WTC11 (cell line): ENCODE results near the gene LRRFIP1. TPM values are rescaled to one million over a fixed set of nuclear protein-coding genes. Genes with fewer than 3 reads are reported as not detected.
A peak's percentile ranks its signal among the peaks of the same experiment; 100 is the strongest.

Source experiments
- ATAC-seq: fragments of 200-7000 bp; cut with Tn5 transposase; 2 replicates; pipeline ENCODE4 v1.10.0; 2021; ENCODE audit warnings: mild to moderate bottlenecking, moderate library complexity
- CTCF ChIA-PET: fragments of 300-600 bp; sonication (Branson Sonifier 250); formaldehyde crosslinking; loops from one replicate; lab custom pipeline; 2021; ENCODE audit warnings: antibody characterized with exemption; lab: Charles Lee
- POLR2A ChIA-PET: fragments of 350-600 bp; sonication (Branson Sonifier 250); formaldehyde crosslinking; loops from one replicate; lab custom pipeline; 2021; ENCODE audit warnings: antibody characterized with exemption; lab: Charles Lee
- DNase-seq: peaks from one replicate; pipeline ENCODE4 v3.0.0; 2021; ENCODE audit warnings: low spot score
- H3K27ac Mint-ChIP-seq: 2 replicates; pipeline ENCODE4 v1.8.0; 2021; ENCODE audit warnings: mixed read lengths
- H3K27me3 Mint-ChIP-seq: 2 replicates; pipeline ENCODE4 v1.8.0; 2021; ENCODE audit warnings: low read depth, mild to moderate bottlenecking, moderate library complexity, mixed read lengths
- H3K36me3 Mint-ChIP-seq: 2 replicates; pipeline ENCODE4 v1.8.0; 2021; ENCODE audit warnings: mixed read lengths
- H3K4me1 Mint-ChIP-seq: 2 replicates; pipeline ENCODE4 v1.8.0; 2022; ENCODE audit warnings: mixed read lengths
- H3K4me3 Mint-ChIP-seq: 2 replicates; pipeline ENCODE4 v1.8.0; 2021; ENCODE audit warnings: mild to moderate bottlenecking, moderate library complexity, mixed read lengths
- H3K9me3 Mint-ChIP-seq: 2 replicates; pipeline ENCODE4 v1.8.0; 2021; ENCODE audit warnings: mixed read lengths
- ATF2 ChIP-seq: sonication (generic); formaldehyde crosslinking; IDR thresholded peaks from 2 replicates; pipeline ENCODE4 v1.8.1; 2022; ENCODE audit warnings: low read depth, missing genetic modification reagents, borderline replicate concordance
- CDX4 ChIP-seq: fragments of 250-450 bp; sonication (Bioruptor Pico); IDR thresholded peaks from 2 replicates; pipeline ENCODE4 v1.9.0; 2021; ENCODE audit warnings: moderate library complexity, mild to moderate bottlenecking, inconsistent platforms, borderline replicate concordance
- CREM ChIP-seq: sonication (generic); formaldehyde crosslinking; IDR thresholded peaks from 2 replicates; pipeline ENCODE4 v1.8.1; 2022; ENCODE audit warnings: mild to moderate bottlenecking, missing genetic modification reagents, moderate library complexity
- E2F1 ChIP-seq: sonication (generic); formaldehyde crosslinking; IDR thresholded peaks from 2 replicates; pipeline ENCODE4 v1.8.0; 2022; ENCODE audit warnings: mild to moderate bottlenecking, missing genetic modification reagents
- ESRRA ChIP-seq: sonication (generic); formaldehyde crosslinking; IDR thresholded peaks from 2 replicates; pipeline ENCODE4 v1.8.1; 2022; ENCODE audit warnings: mild to moderate bottlenecking, missing genetic modification reagents, borderline replicate concordance
- FOXP1 ChIP-seq: sonication (generic); formaldehyde crosslinking; IDR thresholded peaks from 2 replicates; pipeline ENCODE4 v1.8.0; 2022; ENCODE audit warnings: missing genetic modification reagents, mild to moderate bottlenecking, moderate library complexity, borderline replicate concordance
- GRHL2 ChIP-seq: fragments of 250-450 bp; sonication (Bioruptor Pico); IDR thresholded peaks from 2 replicates; pipeline ENCODE4 v1.8.0; 2022; ENCODE audit warnings: mild to moderate bottlenecking, moderate library complexity; ENCODE audit not compliant: insufficient replicate concordance, severe bottlenecking
- JAZF1 ChIP-seq: fragments of 250-450 bp; sonication (Bioruptor Pico); IDR thresholded peaks from 2 replicates; pipeline ENCODE4 v1.9.0; 2021; ENCODE audit warnings: moderate library complexity, mild to moderate bottlenecking, inconsistent platforms
- MXD4 ChIP-seq: fragments of 250-450 bp; sonication (Bioruptor Pico); IDR thresholded peaks from 2 replicates; pipeline ENCODE4 v1.8.0; 2021; ENCODE audit warnings: mild to moderate bottlenecking, moderate library complexity, borderline replicate concordance
- NR3C1 ChIP-seq: sonication (generic); formaldehyde crosslinking; conservative IDR thresholded peaks from 2 replicates; pipeline ENCODE4 v1.8.1; 2023; ENCODE audit warnings: low read depth, mild to moderate bottlenecking, missing genetic modification reagents
- OVOL2 ChIP-seq: fragments of 250-450 bp; sonication (Bioruptor Pico); IDR thresholded peaks from 2 replicates; pipeline ENCODE4 v1.9.0; 2021; ENCODE audit warnings: mild to moderate bottlenecking, borderline replicate concordance
- PRRX2 ChIP-seq: fragments of 250-450 bp; sonication (Bioruptor Pico); IDR thresholded peaks from 2 replicates; pipeline ENCODE4 v1.8.0; 2021; ENCODE audit warnings: mild to moderate bottlenecking
- SOX15 ChIP-seq: fragments of 250-450 bp; sonication (Bioruptor Pico); IDR thresholded peaks from 2 replicates; pipeline ENCODE4 v1.9.0; 2021; ENCODE audit warnings: mild to moderate bottlenecking
- SP1 ChIP-seq: sonication (generic); formaldehyde crosslinking; conservative IDR thresholded peaks from 2 replicates; pipeline ENCODE4 v1.8.1; 2022; ENCODE audit warnings: missing genetic modification reagents
- TEAD1 ChIP-seq: sonication (generic); formaldehyde crosslinking; IDR thresholded peaks from 2 replicates; pipeline ENCODE4 v1.8.0; 2022; ENCODE audit warnings: mild to moderate bottlenecking, missing genetic modification reagents
- ZBTB21 ChIP-seq: sonication (generic); formaldehyde crosslinking; IDR thresholded peaks from 2 replicates; pipeline ENCODE4 v1.8.1; 2023; ENCODE audit warnings: mild to moderate bottlenecking, missing genetic modification reagents, borderline replicate concordance
- ZBTB43 ChIP-seq: sonication (generic); formaldehyde crosslinking; IDR thresholded peaks from 2 replicates; pipeline ENCODE4 v1.8.1; 2023; ENCODE audit warnings: mild to moderate bottlenecking, missing genetic modification reagents
- total RNA-seq: library from RNA; stranded (reverse); gene quantifications from 3 replicates; pipeline ENCODE4 v1.2.3, GENCODE V29; 2021
- TF ChIP-seq, protein P1 (sequence below): fragments of 250-450 bp; sonication (Bioruptor Pico); conservative IDR thresholded peaks from 2 replicates; pipeline ENCODE4 v1.9.0; 2021; ENCODE audit warnings: mild to moderate bottlenecking
- TF ChIP-seq, protein P2 (sequence below): sonication (generic); formaldehyde crosslinking; IDR thresholded peaks from 2 replicates; pipeline ENCODE4 v1.8.0; 2022; ENCODE audit warnings: mild to moderate bottlenecking, missing genetic modification reagents
- TF ChIP-seq, protein P3 (sequence below): sonication (generic); formaldehyde crosslinking; conservative IDR thresholded peaks from 2 replicates; pipeline ENCODE4 v1.8.1; 2023; ENCODE audit warnings: mild to moderate bottlenecking, low read depth, missing genetic modification reagents, moderate library complexity

Gene LRRFIP1
- total RNA-seq, 1 experiment from 2014 or later, result 88.4 TPM

DNA sequence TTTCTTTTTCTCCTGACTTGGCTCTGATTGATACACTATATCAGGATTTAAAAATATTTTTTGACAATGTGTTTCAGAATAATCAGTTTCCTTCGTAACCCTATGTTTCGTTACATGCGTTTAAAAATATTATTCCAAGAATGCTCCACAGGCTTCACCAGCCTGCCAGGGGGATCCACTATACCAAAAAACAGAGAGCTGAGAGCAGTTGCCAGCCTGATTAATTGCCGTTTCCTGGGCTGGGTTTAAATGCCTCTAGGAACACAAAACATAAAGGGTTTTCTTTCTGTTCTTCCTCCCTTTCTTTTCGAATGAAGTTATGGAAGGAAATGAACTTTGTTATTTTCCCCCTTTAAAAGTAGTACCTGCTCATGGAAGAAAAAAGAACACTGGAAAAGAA lies 47.9 kb downstream of the LRRFIP1 start:
- H3K4me3 Mint-ChIP-seq, result no peak overlapping the region; the same call in 1 of the 2 replicates
- TF ChIP-seq SOX15 (CRISPR knock-in tag) (no peak), GRHL2 (CRISPR knock-in tag) (no peak), FOXP1 (CRISPR knock-in tag) (no peak), MXD4 (no peak), ZBTB43 (no peak), NR3C1 (CRISPR knock-in tag) (no peak), TEAD1 (no peak), CDX4 (CRISPR knock-in tag) (no peak), CREM (CRISPR knock-in tag) (no peak), E2F1 (CRISPR knock-in tag) (no peak)
- TF ChIP-seq, protein P1, sequence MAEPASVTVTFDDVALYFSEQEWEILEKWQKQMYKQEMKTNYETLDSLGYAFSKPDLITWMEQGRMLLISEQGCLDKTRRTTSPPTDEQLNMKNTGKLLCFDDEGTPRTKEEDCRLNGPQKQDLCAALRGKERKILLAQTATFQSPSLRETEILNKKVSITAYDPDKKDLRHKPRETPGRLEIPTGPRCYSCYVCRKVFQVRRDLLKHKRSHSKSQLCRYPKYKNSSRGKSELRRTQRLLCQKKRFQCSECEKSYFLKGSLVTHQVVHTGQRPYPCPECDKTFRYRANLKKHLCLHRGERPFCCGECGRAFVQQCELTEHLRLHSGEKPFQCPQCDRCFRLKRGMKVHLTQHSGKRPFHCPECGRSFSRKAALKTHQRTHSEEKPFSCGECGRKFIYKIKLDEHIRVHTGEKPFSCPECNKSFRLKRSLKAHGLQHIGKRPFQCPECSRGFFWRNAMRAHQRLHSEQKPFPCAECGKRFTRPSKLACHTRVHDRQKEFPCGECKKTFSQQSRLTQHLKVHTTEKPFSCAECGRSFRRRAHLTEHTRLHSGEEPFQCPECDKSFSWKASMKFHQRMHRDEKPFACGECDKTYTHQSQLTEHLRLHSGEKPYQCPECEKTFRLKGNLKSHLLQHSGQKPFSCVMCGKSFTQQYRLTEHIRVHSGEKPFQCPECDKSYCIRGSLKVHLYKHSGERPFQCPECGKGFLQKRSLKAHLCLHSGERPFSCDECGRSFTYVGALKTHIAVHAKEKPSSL (CRISPR knock-in tag), result no peak
- TF ChIP-seq, protein P2, sequence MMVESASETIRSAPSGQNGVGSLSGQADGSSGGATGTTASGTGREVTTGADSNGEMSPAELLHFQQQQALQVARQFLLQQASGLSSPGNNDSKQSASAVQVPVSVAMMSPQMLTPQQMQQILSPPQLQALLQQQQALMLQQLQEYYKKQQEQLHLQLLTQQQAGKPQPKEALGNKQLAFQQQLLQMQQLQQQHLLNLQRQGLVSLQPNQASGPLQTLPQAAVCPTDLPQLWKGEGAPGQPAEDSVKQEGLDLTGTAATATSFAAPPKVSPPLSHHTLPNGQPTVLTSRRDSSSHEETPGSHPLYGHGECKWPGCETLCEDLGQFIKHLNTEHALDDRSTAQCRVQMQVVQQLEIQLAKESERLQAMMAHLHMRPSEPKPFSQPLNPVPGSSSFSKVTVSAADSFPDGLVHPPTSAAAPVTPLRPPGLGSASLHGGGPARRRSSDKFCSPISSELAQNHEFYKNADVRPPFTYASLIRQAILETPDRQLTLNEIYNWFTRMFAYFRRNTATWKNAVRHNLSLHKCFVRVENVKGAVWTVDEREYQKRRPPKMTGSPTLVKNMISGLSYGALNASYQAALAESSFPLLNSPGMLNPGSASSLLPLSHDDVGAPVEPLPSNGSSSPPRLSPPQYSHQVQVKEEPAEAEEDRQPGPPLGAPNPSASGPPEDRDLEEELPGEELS (CRISPR knock-in tag), result no peak
- no peaks in the 10 kb centered on the region for H3K27me3 Mint-ChIP-seq
- H3K36me3 Mint-ChIP-seq, result no peaks in the 10 kb centered on the region
- peaks cover 46% of the 10 kb centered on the region for H3K4me1 Mint-ChIP-seq
- DNase-seq (no peak), ATAC-seq (no peak)
- ChIA-PET POLR2A (interaction anchor here (0.7 to 1.4 kb wide), 2 partner anchors 10 to 240 kb away, joined by 3 read pairs; no protein-coding TSS in a partner anchor), CTCF (interaction anchor here (0.6 to 9.0 kb wide), 11 partner anchors 9 to 162 kb away, joined by 3 to 63 read pairs (median 5); no protein-coding TSS in a partner anchor)
- H3K27ac Mint-ChIP-seq, result peak overlapping the region; percentile 85
- H3K9me3 Mint-ChIP-seq, result no peaks in the 10 kb centered on the region

- CTCF ChIA-PET, result no interaction called here
- POLR2A ChIA-PET, result no interaction called here
- peaks cover 20% of the 10 kb centered on the region for H3K4me1 Mint-ChIP-seq
- TF ChIP-seq, protein P3, sequence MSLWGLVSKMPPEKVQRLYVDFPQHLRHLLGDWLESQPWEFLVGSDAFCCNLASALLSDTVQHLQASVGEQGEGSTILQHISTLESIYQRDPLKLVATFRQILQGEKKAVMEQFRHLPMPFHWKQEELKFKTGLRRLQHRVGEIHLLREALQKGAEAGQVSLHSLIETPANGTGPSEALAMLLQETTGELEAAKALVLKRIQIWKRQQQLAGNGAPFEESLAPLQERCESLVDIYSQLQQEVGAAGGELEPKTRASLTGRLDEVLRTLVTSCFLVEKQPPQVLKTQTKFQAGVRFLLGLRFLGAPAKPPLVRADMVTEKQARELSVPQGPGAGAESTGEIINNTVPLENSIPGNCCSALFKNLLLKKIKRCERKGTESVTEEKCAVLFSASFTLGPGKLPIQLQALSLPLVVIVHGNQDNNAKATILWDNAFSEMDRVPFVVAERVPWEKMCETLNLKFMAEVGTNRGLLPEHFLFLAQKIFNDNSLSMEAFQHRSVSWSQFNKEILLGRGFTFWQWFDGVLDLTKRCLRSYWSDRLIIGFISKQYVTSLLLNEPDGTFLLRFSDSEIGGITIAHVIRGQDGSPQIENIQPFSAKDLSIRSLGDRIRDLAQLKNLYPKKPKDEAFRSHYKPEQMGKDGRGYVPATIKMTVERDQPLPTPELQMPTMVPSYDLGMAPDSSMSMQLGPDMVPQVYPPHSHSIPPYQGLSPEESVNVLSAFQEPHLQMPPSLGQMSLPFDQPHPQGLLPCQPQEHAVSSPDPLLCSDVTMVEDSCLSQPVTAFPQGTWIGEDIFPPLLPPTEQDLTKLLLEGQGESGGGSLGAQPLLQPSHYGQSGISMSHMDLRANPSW (CRISPR knock-in tag), result no peak
- TF ChIP-seq ATF2 (CRISPR knock-in tag), result no peak
- no peak for TF ChIP-seq OVOL2 (CRISPR knock-in tag)
- TF ChIP-seq ESRRA (CRISPR knock-in tag), result no peak
- TF ChIP-seq SP1, result no peak
- TF ChIP-seq JAZF1, result no peak
- TF ChIP-seq ZBTB21, result no peak
- TF ChIP-seq, protein P2 (CRISPR knock-in tag), result no peak
- no peak for TF ChIP-seq PRRX2
- TF ChIP-seq SOX15 (CRISPR knock-in tag), result no peak
These were observed 53.5 kb downstream of the LRRFIP1 start for GRCh38 chr2:237680702-237681478.

More at GRCh38 chr2:237680702-237681478, 53.5 kb downstream of the LRRFIP1 start:
- H3K4me3 Mint-ChIP-seq, result no peak overlapping the region
- DNase-seq, result no peak
- no peaks in the 10 kb centered on the region for H3K27me3 Mint-ChIP-seq
- H3K27ac Mint-ChIP-seq, result no peak overlapping the region
- peaks cover 13% of the 10 kb centered on the region for H3K9me3 Mint-ChIP-seq
- H3K36me3 Mint-ChIP-seq, result peaks cover 27% of the 10 kb centered on the region
- no peak for ATAC-seq
